Head of caudate nucleus (tissue), 42 donors: Measurements from ENCODE around the gene ASXL1.

Experiments used
- DNase-seq, 42 donors: peaks; one replicate each; pipeline versions ENCODE4 v3.0.0 to v3.0.0-alpha.2; 2020 to 2021; ENCODE audit warnings: mixed read lengths in 7 of 42
- intact Hi-C: fragments of 100-400 bp; cut with DNase I; formaldehyde crosslinking; loops from one replicate; pipeline ENCODE4 v1.15.0; 2022

The ASXL1 gene

DNA sequence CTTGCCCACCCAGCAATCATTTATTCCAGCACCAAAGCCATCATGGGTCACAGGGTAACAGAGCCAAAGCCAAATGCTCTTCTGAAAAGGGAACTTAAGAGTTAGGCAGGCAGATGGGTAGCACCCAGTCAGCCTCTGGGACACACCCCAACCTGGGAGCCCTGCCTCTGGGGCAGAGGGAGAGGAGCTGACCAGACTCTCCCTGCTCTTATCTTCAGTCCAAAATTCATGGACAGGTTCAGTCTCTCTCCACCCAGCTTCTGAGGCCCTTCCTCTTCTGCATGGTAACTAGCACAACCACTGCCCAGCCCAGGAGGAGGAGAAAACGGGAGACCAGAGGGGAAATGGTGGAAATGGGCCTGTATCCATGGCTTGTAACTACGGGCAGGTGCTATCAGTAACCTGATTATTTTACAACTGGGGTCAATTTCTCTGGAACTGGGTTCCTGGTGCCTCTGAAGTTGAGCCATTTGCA lies 121.6 kb downstream of the ASXL1 start:
- intact Hi-C loops = loop anchor here (5.0 kb wide), 1 partner anchor 122 kb away; the partner anchor contains the start of gene ASXL1
- peak in 1 of 42 donors; percentile 4 for DNase-seq

DNA sequence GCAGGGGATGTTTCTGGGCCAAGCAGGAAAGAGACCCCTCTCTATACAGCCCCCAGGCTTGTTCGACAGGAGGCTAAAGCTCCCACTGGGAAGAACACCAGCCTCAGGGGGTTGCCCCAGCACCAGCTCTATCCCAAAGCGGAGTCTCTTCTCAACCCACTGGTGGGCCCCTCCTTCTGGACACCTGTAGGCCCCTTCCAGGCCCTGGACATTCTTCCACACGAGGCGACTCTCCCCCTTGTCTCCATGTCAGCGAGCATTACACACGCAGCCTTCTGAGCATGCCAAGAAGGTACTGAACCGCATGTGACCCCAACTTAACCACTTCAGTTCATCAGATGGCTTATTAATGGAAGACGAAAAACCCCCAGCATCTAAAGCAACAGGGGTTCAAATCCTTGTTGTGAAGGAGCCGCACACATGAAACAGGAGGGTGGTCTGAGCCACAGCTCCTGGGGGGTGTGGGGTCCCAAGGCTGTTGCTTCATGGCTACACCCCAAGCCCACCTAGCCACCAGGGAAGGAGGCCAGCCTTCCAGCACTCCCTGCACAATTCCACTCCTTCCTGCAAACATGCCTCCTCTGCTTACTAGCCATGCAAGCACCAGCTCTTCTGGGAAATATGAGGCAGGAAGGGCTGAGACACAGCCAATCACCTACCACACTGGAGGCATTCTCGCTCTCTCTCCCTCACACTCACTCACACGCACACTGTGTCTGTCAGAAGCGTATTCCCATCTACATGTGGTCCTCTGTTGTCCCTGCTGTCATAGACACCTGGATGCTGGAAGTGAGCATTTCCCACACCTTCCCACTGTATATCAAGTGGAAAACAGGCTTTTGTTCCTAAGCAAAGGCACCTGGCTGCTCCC lies 122.5 kb downstream of the ASXL1 start:
- peak in 3 of 42 donors; percentile 2 to 26 (median 5) for DNase-seq
- intact Hi-C loops = loop anchor here (5.0 kb wide), 1 partner anchor 123 kb away; the partner anchor contains the start of gene ASXL1

DNA sequence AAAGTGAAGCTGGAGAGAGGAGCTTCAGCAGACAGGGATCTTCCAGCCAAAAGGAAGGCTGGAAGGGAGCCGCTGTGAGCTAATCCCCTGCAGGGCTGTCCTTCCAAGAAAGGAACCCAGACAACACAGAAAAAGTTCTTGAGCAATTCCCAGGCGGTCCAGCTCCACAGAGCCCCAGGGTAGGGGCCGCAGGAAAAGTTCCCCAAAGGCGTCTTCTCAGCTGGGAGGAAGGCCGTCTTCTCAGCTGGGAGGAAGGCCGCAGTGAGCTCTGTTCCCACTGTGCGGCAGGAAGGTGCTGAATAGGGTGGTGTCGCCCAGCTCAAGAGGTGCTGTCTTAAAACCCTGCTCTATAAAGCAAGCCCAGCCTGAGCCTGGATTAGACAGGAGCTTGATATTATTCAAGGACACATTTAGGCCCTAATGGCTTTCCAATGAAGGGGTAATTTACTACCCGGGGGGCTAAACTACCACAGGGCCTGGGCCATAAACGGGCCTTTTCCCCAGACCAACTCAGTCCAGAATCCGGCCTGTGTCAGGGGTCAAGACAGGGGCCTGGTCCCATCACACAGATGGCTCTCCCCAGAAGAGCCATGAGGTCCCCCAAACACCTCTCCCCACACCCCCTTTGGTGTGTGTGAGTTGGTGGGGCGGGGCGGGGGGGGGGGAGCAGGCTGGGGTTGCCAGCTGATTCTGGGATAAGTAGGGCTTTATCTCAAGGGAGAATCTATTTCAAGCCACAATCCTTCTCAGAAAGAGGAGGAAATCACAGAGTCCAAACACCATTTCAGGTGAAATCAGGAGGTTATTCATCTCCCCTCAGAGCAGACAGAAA lies 123.4 kb downstream of the ASXL1 start:
- intact Hi-C loops = loop anchor here (2.0 to 5.0 kb wide), 2 partner anchors 15 to 124 kb away; partner anchors contain the start of gene ASXL1
- peak in 5 of 42 donors; percentile 16 to 34 (median 24) for DNase-seq

DNA sequence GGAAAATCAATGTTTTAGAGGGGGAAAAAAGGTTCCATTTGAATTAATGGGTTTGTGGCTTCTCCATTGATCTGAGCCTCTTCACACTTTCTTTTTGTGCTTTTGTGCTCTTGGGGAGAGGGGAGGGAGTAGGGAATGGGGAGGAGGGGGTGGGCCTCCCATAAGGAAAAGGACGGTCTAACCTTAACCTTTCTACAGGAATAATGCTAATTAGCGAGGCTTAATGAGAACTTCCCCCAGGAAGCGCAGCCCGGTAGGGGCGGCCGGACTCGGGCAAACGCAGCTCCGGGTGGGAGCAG lies 124.0 kb downstream of the ASXL1 start:
- peak in 1 of 42 donors; percentile 5 for DNase-seq
- intact Hi-C loops = loop anchor here (2.0 to 5.0 kb wide), 2 partner anchors 15 to 125 kb away; partner anchors contain the start of gene ASXL1

DNA sequence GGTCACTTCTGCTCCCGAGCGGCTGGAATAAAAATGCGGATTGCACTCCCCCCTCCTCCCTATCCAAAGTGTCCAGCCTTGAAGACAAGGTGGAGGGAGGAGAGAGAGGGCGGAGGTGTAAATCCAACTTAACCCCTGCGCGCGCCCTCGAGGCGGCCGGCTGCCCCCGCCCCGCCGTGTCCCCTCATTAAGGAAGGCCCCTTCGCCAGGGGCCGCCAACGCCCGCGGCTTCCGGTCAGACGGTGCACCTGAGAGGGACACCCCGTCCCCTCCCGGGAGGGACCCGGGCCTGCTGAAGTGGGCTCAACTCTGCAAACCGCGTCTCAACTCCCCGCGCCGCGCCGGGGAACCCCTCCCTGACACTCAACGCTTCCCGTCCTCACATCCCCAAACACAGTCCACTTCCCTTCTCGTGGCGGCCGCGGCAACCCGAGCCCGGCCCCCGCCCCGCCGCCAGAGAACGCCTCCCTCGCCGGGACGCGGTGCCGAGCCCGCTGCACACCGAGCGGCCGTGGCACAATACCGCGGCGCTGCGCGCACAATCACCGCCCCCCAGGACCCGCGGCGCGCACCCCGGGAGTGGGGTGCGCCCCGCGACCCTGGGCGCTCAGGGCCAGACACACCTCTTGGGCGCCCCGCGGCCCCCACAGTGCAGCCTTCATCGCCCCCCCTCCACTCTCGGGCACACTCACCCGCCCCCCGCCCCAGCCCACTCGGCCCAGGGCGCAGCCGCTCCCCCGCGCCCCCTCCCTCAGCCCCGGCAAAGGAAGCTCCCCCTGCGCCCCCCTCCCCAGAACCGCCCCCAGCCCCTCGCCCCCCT lies 124.5 kb downstream of the ASXL1 start:
- intact Hi-C loops = loop anchor here (2.0 to 5.0 kb wide), 2 partner anchors 16 to 125 kb away; partner anchors contain the start of gene ASXL1
- peak in 23 of 42 donors; percentile 25 to 69 (median 46) for DNase-seq

DNA sequence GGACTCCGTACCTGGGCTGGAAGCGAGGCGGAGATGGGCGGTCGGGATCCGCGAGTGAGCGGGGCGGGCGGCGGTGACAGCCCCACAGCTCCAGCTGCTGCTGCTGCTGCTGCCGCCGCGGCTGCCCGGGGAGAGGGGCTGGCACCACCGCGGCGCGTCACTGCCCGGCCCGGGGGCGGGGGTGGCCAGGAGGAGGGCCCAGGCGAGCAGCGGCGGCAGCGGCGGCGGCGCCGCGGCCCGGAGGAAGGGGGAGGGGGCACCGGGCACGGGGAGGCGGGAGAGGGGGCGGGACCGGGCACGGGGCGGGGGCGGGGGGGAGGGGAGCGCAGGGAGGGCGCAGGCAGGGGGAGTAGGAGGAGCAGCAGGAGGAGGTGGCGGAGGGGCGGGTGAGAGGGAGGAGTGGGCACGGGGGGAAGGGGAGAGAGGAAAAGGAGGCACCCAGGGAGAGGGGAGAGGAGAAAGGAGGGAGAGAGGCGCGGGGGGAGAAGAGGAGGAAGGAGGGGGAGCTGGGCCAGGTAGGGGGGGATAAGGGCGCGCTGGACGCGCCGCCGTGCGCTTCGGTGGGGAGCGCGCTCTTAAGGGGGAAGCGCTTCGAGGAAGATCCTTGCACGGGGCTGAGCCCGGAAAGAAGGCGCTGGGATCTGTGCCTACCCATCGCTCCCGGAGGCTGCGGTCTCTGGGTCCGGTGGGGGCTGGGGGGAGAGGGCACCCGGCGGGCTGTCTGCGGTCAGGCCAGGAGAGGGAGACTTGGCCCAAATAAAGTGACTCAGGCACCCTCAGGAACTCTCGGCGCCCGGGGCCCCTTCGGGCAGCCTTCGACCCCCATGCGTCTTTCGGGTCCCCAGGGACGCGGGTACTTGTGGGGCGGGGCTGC lies 125.5 kb downstream of the ASXL1 start:
- intact Hi-C loops = loop anchor here (2.0 to 5.0 kb wide), 2 partner anchors 17 to 126 kb away; partner anchors contain the start of gene ASXL1
- peak in 41 of 42 donors; percentile 66 to 93 (median 84) for DNase-seq

DNA sequence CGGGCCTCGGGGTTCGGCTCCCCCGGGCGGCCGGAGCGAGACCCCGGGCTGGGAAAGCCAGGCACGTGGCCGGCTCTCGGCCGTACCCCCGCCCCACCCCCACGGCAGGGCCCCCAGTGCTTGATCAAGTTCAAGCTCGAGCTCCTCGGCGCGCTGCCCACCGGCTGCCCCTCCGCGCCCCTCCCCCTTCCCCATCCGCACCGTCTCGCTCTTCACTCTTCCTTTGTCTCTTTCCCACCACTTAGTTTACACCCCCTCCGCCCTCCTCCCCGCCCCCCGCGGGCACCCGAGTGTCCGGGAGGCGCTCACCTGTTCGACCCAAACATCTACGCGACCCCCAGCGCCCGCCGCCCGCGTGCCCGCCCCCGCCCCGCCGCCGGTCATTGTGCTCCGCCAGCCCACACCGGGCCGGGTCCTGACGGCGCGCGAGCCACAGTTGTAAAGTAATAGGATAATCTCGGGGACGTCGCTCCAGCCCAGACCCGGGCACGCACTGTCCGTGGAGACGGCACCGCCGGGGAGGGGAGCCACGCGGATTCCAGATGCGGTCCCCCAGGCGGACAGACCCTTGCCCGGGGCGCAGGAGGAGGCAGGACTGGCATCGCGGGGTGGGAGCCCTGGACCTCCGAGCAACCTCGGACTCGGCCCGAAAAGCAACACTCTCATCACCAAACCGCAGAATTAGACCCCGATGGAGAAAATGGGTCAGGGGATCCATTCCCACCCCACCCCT lies 126.3 kb downstream of the ASXL1 start:
- intact Hi-C loops = loop anchor here (5.0 kb wide), 1 partner anchor 127 kb away; the partner anchor contains the start of gene ASXL1
- DNase-seq = peak in 19 of 42 donors; percentile 36 to 80 (median 51)

DNA sequence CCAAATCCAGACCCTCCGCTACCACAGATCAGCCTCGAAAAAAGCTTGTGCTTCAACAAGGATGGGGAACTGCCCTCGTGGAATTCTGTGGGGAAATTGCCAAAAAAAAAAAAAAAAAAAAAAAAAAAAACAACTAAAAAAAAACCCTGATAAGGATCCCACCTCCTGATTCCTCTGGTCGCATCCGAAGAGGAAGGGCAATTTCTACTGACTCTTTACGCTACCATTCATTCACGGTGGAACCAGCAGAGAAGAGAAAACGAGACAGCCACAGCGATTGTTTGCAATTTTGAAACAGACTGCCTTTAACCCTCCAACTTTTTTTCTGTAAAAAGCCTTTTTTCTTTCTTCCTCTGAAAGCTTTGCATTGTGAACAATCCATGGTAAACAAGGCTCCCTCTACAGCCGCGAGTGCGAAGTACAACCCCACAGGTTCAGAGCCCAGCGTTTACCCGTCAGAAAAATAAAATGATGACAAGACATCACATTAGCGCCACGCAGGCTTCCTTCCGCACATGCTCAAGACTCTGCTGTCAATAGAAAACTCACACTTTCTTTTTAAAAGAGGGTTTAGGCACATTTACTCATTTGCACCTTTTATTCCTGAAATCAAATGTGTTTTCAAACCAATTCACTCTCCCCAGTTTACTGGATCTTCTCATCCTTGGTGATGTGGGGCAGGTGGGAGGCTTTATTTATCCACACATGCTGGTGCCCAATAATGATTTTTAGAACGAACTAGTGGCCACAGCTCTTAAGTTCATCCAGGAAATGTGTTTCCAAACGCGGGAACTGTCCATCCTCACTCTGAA lies 127.0 kb downstream of the ASXL1 start:
- intact Hi-C loops = loop anchor here (5.0 kb wide), 1 partner anchor 128 kb away; the partner anchor contains the start of gene ASXL1
- peak; percentile 73 to 96 (median 88) for DNase-seq

DNA sequence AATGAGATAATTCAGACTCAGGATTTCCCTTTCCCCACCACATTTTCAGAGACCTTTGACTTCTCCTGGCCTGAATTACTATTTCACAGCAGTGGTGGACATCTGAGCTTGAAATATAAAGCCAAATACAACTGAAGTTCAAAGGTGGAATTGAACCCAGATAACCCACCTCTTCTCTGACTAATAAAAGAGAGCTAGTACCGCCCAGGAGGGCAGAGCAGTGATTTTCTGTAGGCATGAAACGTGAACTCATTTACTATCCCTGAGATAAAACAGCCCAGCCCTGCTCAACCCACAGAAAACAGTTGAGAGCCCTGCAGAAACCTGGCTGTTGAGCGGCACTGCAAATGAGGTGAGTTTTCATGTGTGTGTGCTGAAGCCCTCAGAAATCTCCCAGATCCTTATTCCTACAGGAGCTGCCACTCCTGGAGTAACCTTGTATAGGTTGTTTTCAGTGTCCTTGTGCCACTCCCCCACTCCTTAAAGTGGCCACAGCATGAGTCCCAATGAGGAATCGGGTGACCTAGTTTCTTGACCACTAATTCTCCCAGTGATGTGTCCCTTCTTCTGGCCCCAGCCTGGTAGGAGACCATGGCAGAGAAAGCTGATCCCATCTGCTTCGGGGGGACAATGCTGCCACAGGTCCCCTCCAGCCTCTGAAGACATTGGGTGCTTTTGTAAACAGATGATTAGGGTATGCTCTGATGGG lies 127.8 kb downstream of the ASXL1 start:
- intact Hi-C loops = no loop called here
- DNase-seq = peak in 2 of 42 donors; percentile 5 to 24

DNA sequence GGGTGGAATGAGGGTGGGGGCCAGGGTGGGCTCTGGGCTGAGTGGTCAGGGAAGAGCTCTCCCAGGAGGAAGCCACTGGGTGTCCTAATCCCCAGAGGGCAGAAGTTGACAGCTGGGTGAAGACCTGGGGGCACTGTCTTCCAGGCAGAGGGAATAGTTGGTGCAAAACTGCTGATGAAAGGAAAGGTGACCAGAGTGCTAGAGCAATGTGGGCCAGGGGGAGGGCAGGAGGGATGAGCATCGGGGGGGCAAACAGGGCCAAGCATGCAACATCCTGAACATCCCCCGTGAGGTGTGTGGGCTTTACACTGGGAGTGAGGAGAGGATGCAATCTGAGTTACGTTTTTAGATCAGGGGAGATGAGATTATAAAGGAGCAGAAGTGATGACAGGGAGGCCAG lies 129.2 kb downstream of the ASXL1 start:
- peak in 1 of 42 donors; percentile 9 for DNase-seq
- intact Hi-C loops = no loop called here

DNA sequence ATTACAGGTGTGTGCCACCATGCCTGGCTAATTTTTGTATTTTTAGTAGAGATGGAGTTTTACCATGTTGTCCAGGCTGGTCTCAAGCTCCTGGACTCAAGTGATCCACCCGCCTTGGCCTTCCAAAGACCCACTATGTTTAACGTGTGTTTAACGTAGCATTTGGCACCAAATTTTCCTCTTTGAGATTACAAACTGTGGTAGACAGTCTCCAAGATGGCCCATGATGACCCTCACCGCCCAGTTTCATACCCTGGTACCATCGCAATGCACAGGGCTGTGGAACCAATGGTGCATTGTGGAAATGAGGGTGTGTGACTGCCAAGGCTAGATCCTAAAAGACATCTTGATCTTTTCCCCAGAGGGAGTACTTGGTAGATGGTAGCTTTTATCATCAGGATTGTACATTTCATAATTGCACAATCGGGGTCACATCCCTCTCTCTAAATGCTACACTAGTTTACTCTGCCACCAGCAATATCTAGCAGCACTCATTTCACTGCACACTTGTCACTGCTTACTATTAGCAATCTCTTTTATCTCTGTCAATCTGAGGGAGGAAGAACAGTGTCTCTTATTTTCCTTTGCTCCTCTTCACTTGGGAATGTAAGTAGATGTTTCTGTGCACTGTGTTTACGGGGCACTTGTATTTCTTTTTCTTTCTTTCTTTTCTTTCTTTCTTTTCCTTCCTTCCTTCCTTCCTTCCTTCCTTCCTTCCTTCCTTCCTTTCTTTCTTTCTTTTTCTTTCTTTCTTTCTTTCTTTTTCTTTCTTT lies 130.1 kb downstream of the ASXL1 start:
- intact Hi-C loops = no loop called here
- DNase-seq = no peak
